ENCODE results near the gene RAB11FIP3. TPM values are rescaled to one million over a fixed set of nuclear protein-coding genes. Genes with fewer than 3 reads are reported as not detected.

The RAB11FIP3 gene
- total RNA-seq, 1 donor from 2014 or later = 60.2 TPM

GRCh38 chr16:515175-515938 lies 89.9 kb downstream of the RAB11FIP3 start:
- DNase-seq (ENCODE audit: extremely low spot score, unreplicated experiment) = no peak
- H3K36me3 Mint-ChIP-seq (ENCODE audit: unreplicated experiment) = peaks cover 17% of the 10 kb centered on the region

GRCh38 chr16:515939-516226 lies 90.4 kb downstream of the RAB11FIP3 start:
- no peak overlapping the region for H3K4me3 Mint-ChIP-seq (ENCODE audit: unreplicated experiment)
- H3K9me3 Mint-ChIP-seq (ENCODE audit: unreplicated experiment) = no peaks in the 10 kb centered on the region
- TF ChIP-seq CTCF (IDR thresholded peaks at IDR 0.05) = no peak
- H3K36me3 Mint-ChIP-seq (ENCODE audit: unreplicated experiment) = peaks cover 20% of the 10 kb centered on the region
- no peaks in the 10 kb centered on the region for H3K27me3 Mint-ChIP-seq (ENCODE audit: unreplicated experiment)
- no peak overlapping the region for H3K27ac Mint-ChIP-seq (ENCODE audit: unreplicated experiment)
- no peak for DNase-seq (ENCODE audit: extremely low spot score, unreplicated experiment)
- H3K4me1 Mint-ChIP-seq (ENCODE audit: unreplicated experiment) = no peaks in the 10 kb centered on the region

More at GRCh38 chr16:515175-515938, 89.9 kb downstream of the RAB11FIP3 start:
- Mint-ChIP-seq H3K4me1 (ENCODE audit: unreplicated experiment) (no peaks in the 10 kb centered on the region), H3K27ac (ENCODE audit: unreplicated experiment) (no peak overlapping the region), H3K9me3 (ENCODE audit: unreplicated experiment) (no peaks in the 10 kb centered on the region), H3K27me3 (ENCODE audit: unreplicated experiment) (no peaks in the 10 kb centered on the region), H3K4me3 (ENCODE audit: unreplicated experiment) (no peak overlapping the region)
- no peak for TF ChIP-seq CTCF (IDR thresholded peaks at IDR 0.05)

GRCh38 chr16:516301-516700 lies 90.9 kb downstream of the RAB11FIP3 start:
- Mint-ChIP-seq H3K4me1 (ENCODE audit: unreplicated experiment) (no peaks in the 10 kb centered on the region), H3K27me3 (ENCODE audit: unreplicated experiment) (no peaks in the 10 kb centered on the region), H3K4me3 (ENCODE audit: unreplicated experiment) (no peak overlapping the region), H3K36me3 (ENCODE audit: unreplicated experiment) (peaks cover 20% of the 10 kb centered on the region), H3K27ac (ENCODE audit: unreplicated experiment) (no peak overlapping the region), H3K9me3 (ENCODE audit: unreplicated experiment) (no peaks in the 10 kb centered on the region)
- TF ChIP-seq CTCF (IDR thresholded peaks at IDR 0.05) = no peak
- no peak for DNase-seq (ENCODE audit: extremely low spot score, unreplicated experiment)

- Mint-ChIP-seq H3K36me3 (ENCODE audit: unreplicated experiment) (peaks cover 16% of the 10 kb centered on the region), H3K27ac (ENCODE audit: unreplicated experiment) (no peak overlapping the region), H3K27me3 (ENCODE audit: unreplicated experiment) (no peaks in the 10 kb centered on the region), H3K4me1 (ENCODE audit: unreplicated experiment) (peaks cover 2% of the 10 kb centered on the region), H3K9me3 (ENCODE audit: unreplicated experiment) (no peaks in the 10 kb centered on the region), H3K4me3 (ENCODE audit: unreplicated experiment) (no peak overlapping the region)
- no peak for DNase-seq (ENCODE audit: extremely low spot score, unreplicated experiment)
- no peak for TF ChIP-seq CTCF (IDR thresholded peaks at IDR 0.05)
These were observed 93.4 kb downstream of the RAB11FIP3 start for GRCh38 chr16:518858-519257.

- H3K27ac Mint-ChIP-seq (ENCODE audit: unreplicated experiment) = no peak overlapping the region
- H3K27me3 Mint-ChIP-seq (ENCODE audit: unreplicated experiment) = no peaks in the 10 kb centered on the region
- H3K9me3 Mint-ChIP-seq (ENCODE audit: unreplicated experiment) = no peaks in the 10 kb centered on the region
- H3K4me1 Mint-ChIP-seq (ENCODE audit: unreplicated experiment) = peaks cover 5% of the 10 kb centered on the region
- H3K36me3 Mint-ChIP-seq (ENCODE audit: unreplicated experiment) = peaks cover 16% of the 10 kb centered on the region
- no peak for DNase-seq (ENCODE audit: extremely low spot score, unreplicated experiment)
- no peak overlapping the region for H3K4me3 Mint-ChIP-seq (ENCODE audit: unreplicated experiment)
- no peak for TF ChIP-seq CTCF (IDR thresholded peaks at IDR 0.05)
These were observed 94.0 kb downstream of the RAB11FIP3 start for GRCh38 chr16:519425-519824.
